HepG2 (cell line): ENCODE data around the gene METTL22. TPM values are rescaled to one million over a fixed set of nuclear protein-coding genes. Genes with fewer than 3 reads are reported as not detected.

Experiments
- CHCHD3 ChIP-seq: sonication (generic); formaldehyde crosslinking; IDR thresholded peaks from 2 replicates; pipeline ENCODE4 v1.8.0; 2022; ENCODE audit warnings: mild to moderate bottlenecking, missing genetic modification reagents, moderate library complexity
- CHD2 ChIP-seq: IDR thresholded peaks from 2 replicates; pipeline ENCODE4 v1.6.1; 2011; ENCODE audit warnings: low read depth, low read length, improper control_type of control experiment
- EED ChIP-seq: sonication (generic); formaldehyde crosslinking; IDR thresholded peaks from 2 replicates; pipeline ENCODE4 v1.5.0; 2020; ENCODE audit warnings: mild to moderate bottlenecking, missing genetic modification reagents
- FOXP4 ChIP-seq: sonication (generic); formaldehyde crosslinking; IDR thresholded peaks from 2 replicates; pipeline ENCODE4 v1.4.0; 2020; ENCODE audit warnings: missing genetic modification reagents
- GLI4 ChIP-seq: sonication (generic); formaldehyde crosslinking; IDR thresholded peaks from 2 replicates; pipeline ENCODE4 v1.5.1; 2020; ENCODE audit warnings: missing genetic modification reagents, mild to moderate bottlenecking, moderate library complexity, borderline replicate concordance
- HDAC6 ChIP-seq: fragments of 200-600 bp; sonication (generic); IDR thresholded peaks from 2 replicates; pipeline ENCODE4 v1.7.0; 2017; ENCODE audit warnings: mild to moderate bottlenecking, antibody characterized with exemption, low read length, low read depth
- HMG20A ChIP-seq: IDR thresholded peaks from 2 replicates; pipeline ENCODE4 v1.6.1; 2016; ENCODE audit warnings: borderline replicate concordance
- IRF2 ChIP-seq: IDR thresholded peaks from 2 replicates; pipeline ENCODE4 v1.6.1; 2018; ENCODE audit warnings: missing genetic modification reagents, missing compliant biosample characterization
- NR2F1 ChIP-seq, 2 experiments: fragments of 450-650 bp in 1 of 2; formaldehyde crosslinking in 1 of 2; IDR thresholded peaks; 2 replicates each; pipeline versions ENCODE4 v1.5.0 to v1.6.1; 2016 to 2020; ENCODE audit warnings: mild to moderate bottlenecking in 1 of 2, missing compliant biosample characterization in 1 of 2, missing genetic modification reagents in 1 of 2, moderate library complexity in 1 of 2
- NR2F6 ChIP-seq, 2 experiments: IDR thresholded peaks; 2 replicates each; pipeline ENCODE4 v1.6.1; 2016; ENCODE audit warnings: antibody characterized with exemption in 1 of 2, mild to moderate bottlenecking in 1 of 2
- ONECUT2 ChIP-seq: sonication (generic); formaldehyde crosslinking; IDR thresholded peaks from 2 replicates; pipeline ENCODE4 v1.4.0; 2020; ENCODE audit warnings: missing genetic modification reagents
- PAXIP1 ChIP-seq: sonication (generic); formaldehyde crosslinking; conservative IDR thresholded peaks from 2 replicates; pipeline ENCODE4 v1.4.0; 2020; ENCODE audit warnings: mild to moderate bottlenecking, missing genetic modification reagents, moderate library complexity
- PHF21A ChIP-seq: sonication (generic); formaldehyde crosslinking; IDR thresholded peaks from 2 replicates; pipeline ENCODE4 v1.5.0; 2020; ENCODE audit warnings: mild to moderate bottlenecking, missing genetic modification reagents
- POLR2AphosphoS5 ChIP-seq: IDR thresholded peaks from 2 replicates; pipeline ENCODE4 v1.6.1; 2012; ENCODE audit warnings: low read depth, low read length
- RARA ChIP-seq: IDR thresholded peaks from 2 replicates; pipeline ENCODE4 v1.6.1; 2016; ENCODE audit warnings: missing genetic modification reagents, missing compliant biosample characterization
- SOX5 ChIP-seq: IDR thresholded peaks from 2 replicates; pipeline ENCODE4 v1.6.1; 2016; ENCODE audit warnings: borderline replicate concordance
- SOX6 ChIP-seq, 2 experiments: fragments of 450-650 bp in 1 of 2; sonication (generic) in 1 of 2; formaldehyde crosslinking in 1 of 2; IDR thresholded peaks; 2 replicates each; pipeline versions ENCODE4 v1.4.0 to v1.6.1; 2017 to 2020; ENCODE audit warnings: antibody characterized with exemption in 1 of 2, mild to moderate bottlenecking in 1 of 2, missing genetic modification reagents in 1 of 2
- SP4 ChIP-seq: sonication (generic); formaldehyde crosslinking; IDR thresholded peaks from 2 replicates; pipeline ENCODE4 v1.8.1; 2023; ENCODE audit warnings: mild to moderate bottlenecking, missing genetic modification reagents
- TBX2 ChIP-seq: sonication (generic); formaldehyde crosslinking; IDR thresholded peaks from 2 replicates; pipeline ENCODE4 v1.5.0; 2020; ENCODE audit warnings: missing genetic modification reagents, mild to moderate bottlenecking, borderline replicate concordance
- TEF ChIP-seq: sonication (generic); formaldehyde crosslinking; IDR thresholded peaks from 2 replicates; pipeline ENCODE4 v1.5.0; 2020; ENCODE audit warnings: missing genetic modification reagents
- ZBTB21 ChIP-seq: sonication (generic); formaldehyde crosslinking; IDR thresholded peaks from 2 replicates; pipeline ENCODE4 v1.4.0; 2020; ENCODE audit warnings: missing genetic modification reagents
- ZFP1 ChIP-seq: IDR thresholded peaks from 2 replicates; pipeline ENCODE4 v1.6.1; 2016
- ZNF33B ChIP-seq: sonication (generic); formaldehyde crosslinking; IDR thresholded peaks from 2 replicates; pipeline ENCODE4 v1.5.1; 2020; ENCODE audit warnings: mild to moderate bottlenecking, missing genetic modification reagents
- ZNF614 ChIP-seq: IDR thresholded peaks from 2 replicates; pipeline ENCODE4 v1.6.1; 2018; ENCODE audit warnings: missing biosample characterization, missing genetic modification reagents, inconsistent platforms, borderline replicate concordance
- ZNF713 ChIP-seq: sonication (generic); formaldehyde crosslinking; IDR thresholded peaks from 2 replicates; pipeline ENCODE4 v1.4.0; 2020; ENCODE audit warnings: mild to moderate bottlenecking, missing genetic modification reagents
- ZNF777 ChIP-seq: sonication (generic); formaldehyde crosslinking; IDR thresholded peaks from 2 replicates; pipeline ENCODE4 v1.4.0; 2020; ENCODE audit warnings: missing genetic modification reagents
- polyA plus RNA-seq, 8 experiments: library from polyadenylated mRNA; depleted of rRNA in 3 of 8; stranded (reverse) in 7 of 8; unstranded in 1 of 8; fragments of >200 nt; fragmentation: Illumina TruSeq in 4 of 8; extraction: Trizol in 4 of 8; gene quantifications; 2 replicates each; pipeline versions ENCODE4 v1.2.1 to v1.2.3, GENCODE V29; 2011 to 2016; ENCODE audit warnings: low read depth in 4 of 8, missing spikeins in 1 of 8, mixed read lengths in 1 of 8; ENCODE audit not compliant: insufficient read depth in 1 of 8
- total RNA-seq, 5 experiments: library from RNA; depleted of rRNA; stranded (reverse); fragments of >200 nt; fragmentation: Illumina TruSeq; extraction: Trizol; gene quantifications; 2 replicates each; pipeline ENCODE4 v1.2.3, GENCODE V29; 2016; ENCODE audit warnings: low read depth in 1 of 5

METTL22 gene
- total and polyA plus RNA-seq, 2 of the 13 experiments (the other 11 are each of a cell fraction or from before 2014, with no cell fraction given): 36.2 to 94.8 TPM

- TF ChIP-seq ZBTB21: 0 out of 2 replicates have a peak, but pooled peaks have one; percentile 20
- TF ChIP-seq TBX2: no peak
- TF ChIP-seq ZNF713: no peak
- TF ChIP-seq ZFP1: no peak
- TF ChIP-seq PAXIP1 (CRISPR knock-in tag): peak; percentile 47
- TF ChIP-seq PHF21A (CRISPR knock-in tag): peak; percentile 40; the same call in 1 of the 2 replicates
- no peak for TF ChIP-seq CHCHD3 (CRISPR knock-in tag)
- no peak for TF ChIP-seq ZNF614 (CRISPR knock-in tag)
- TF ChIP-seq ZNF777 (CRISPR knock-in tag): no peak
- 0 out of 2 replicates have a peak, but pooled peaks have one; percentile 30 for TF ChIP-seq EED (CRISPR knock-in tag)
- no peak for TF ChIP-seq ZNF33B
- TF ChIP-seq NR2F6 (IDR thresholded peaks at IDR 0.05): no peak
- TF ChIP-seq NR2F6 (CRISPR knock-in tag; IDR thresholded peaks at IDR 0.05): 0 out of 2 replicates have a peak, but pooled peaks have one; percentile 17
- no peak for TF ChIP-seq SP4 (CRISPR knock-in tag)
- no peak for TF ChIP-seq GLI4 (CRISPR knock-in tag)
- 0 out of 2 replicates have a peak, but pooled peaks have one; percentile 11 for TF ChIP-seq FOXP4
- no peak for TF ChIP-seq TEF (CRISPR knock-in tag)
- no peak for TF ChIP-seq HDAC6
- TF ChIP-seq ONECUT2 (CRISPR knock-in tag): no peak
- 0 out of 2 replicates have a peak, but pooled peaks have one; percentile 18 for TF ChIP-seq SOX5
- peak; percentile 17; the same call in 1 of the 2 replicates for TF ChIP-seq HMG20A
- no peak for TF ChIP-seq POLR2AphosphoS5
- peak; percentile 83 for TF ChIP-seq RARA (CRISPR knock-in tag)
- TF ChIP-seq CHD2: 0 out of 2 replicates have a peak, but pooled peaks have one; percentile 26
- TF ChIP-seq SOX6 (IDR thresholded peaks at IDR 0.05): no peak
- TF ChIP-seq SOX6 (CRISPR knock-in tag; IDR thresholded peaks at IDR 0.05): peak; percentile 12; the same call in 1 of the 2 replicates
- no peak for TF ChIP-seq IRF2
- TF ChIP-seq NR2F1 (CRISPR knock-in tag; IDR thresholded peaks at IDR 0.05): 0 out of 4 replicates have a peak, but pooled peaks of 1 of the 2 experiments have one; percentile 19
Observed at GRCh38 chr16:8577678-8578304, 43.7 kb upstream of the METTL22 start (continued).
